Thyroid gland (tissue), 4 donors: ENCODE data around the gene GLT1D1.

Experiments used
- POLR2A ChIP-seq, 2 donors: fragments of 450-650 bp; IDR thresholded peaks; one replicate each; pipeline ENCODE4 v1.6.1; 2017; ENCODE audit warnings: antibody characterized with exemption in 2 of 2, mild to moderate bottlenecking in 2 of 2, moderate library complexity in 1 of 2
- TF ChIP-seq, protein P1 (sequence below), 6 experiments: fragments of 200-600 bp in 3 of 6; fragments of 450-650 bp in 3 of 6; sonication (generic) in 3 of 6; IDR thresholded peaks; one replicate each; pipeline ENCODE4 v1.5.1; 2016 to 2019; ENCODE audit warnings: antibody characterized with exemption in 6 of 6, mild to moderate bottlenecking in 2 of 6, inconsistent platforms in 1 of 6, moderate library complexity in 1 of 6

DNA sequence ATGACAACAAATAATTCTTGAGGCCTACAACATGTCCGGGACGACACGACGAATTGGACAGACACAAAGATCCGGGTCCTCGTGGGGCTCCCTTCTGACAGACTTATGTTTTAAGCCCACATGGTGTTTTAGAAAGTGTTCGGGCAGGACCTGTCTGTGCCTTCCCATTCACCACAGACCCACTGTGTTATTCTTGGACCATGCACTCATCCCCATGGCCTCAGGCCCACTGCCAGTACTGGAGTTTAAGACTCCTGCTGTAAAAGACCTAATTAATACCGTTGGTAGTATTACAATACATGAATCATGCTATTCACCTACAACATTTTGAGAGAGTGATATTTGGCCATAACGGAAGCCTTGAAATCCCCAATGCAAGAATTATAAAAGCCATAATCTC is 49.5 kb upstream of the GLT1D1 start:
- no peak for TF ChIP-seq POLR2A (IDR thresholded peaks at IDR 0.05)
- TF ChIP-seq, protein P1, sequence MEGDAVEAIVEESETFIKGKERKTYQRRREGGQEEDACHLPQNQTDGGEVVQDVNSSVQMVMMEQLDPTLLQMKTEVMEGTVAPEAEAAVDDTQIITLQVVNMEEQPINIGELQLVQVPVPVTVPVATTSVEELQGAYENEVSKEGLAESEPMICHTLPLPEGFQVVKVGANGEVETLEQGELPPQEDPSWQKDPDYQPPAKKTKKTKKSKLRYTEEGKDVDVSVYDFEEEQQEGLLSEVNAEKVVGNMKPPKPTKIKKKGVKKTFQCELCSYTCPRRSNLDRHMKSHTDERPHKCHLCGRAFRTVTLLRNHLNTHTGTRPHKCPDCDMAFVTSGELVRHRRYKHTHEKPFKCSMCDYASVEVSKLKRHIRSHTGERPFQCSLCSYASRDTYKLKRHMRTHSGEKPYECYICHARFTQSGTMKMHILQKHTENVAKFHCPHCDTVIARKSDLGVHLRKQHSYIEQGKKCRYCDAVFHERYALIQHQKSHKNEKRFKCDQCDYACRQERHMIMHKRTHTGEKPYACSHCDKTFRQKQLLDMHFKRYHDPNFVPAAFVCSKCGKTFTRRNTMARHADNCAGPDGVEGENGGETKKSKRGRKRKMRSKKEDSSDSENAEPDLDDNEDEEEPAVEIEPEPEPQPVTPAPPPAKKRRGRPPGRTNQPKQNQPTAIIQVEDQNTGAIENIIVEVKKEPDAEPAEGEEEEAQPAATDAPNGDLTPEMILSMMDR (IDR thresholded peaks at IDR 0.05): no peak
